Measurements from ENCODE around the gene TUB. TPM values are rescaled to one million over a fixed set of nuclear protein-coding genes. Genes with fewer than 3 reads are reported as not detected.

The TUB gene
- total RNA-seq, 2 experiments from 2014 or later, result 0.36 to 0.58 TPM

- no peaks in the 10 kb centered on the region for H3K36me3 Mint-ChIP-seq
- POLR2A ChIA-PET, result no interaction called here
- no peak overlapping the region for H3K27ac Mint-ChIP-seq
- no peak overlapping the region for H3K4me3 Mint-ChIP-seq
- intact Hi-C loops (cut with micrococcal nuclease), result loop anchor here (2.0 kb wide), 1 partner anchor 57 kb away; no protein-coding TSS in a partner anchor
- peaks cover 7% of the 10 kb centered on the region for H3K27me3 Mint-ChIP-seq
- no peaks in the 10 kb centered on the region for H3K9me3 Mint-ChIP-seq
- DNase-seq, result no peak
- no peaks in the 10 kb centered on the region for H3K4me1 Mint-ChIP-seq (ENCODE audit: low read depth)
- CTCF ChIA-PET, result interaction anchor here (1.0 to 17.8 kb wide), 12 partner anchors 10 to 103 kb away, joined by 3 to 437 read pairs (median 6); partner anchors contain the start of genes EIF3F and TUB
Observed at GRCh38 chr11:8089791-8090510, 8.9 kb downstream of the TUB start.

- ChIA-PET CTCF (interaction anchor here (0.9 to 17.8 kb wide), 15 partner anchors 11 to 104 kb away, joined by 3 to 437 read pairs (median 5); partner anchors contain the start of genes EIF3F and TUB), POLR2A (no interaction called here)
- Mint-ChIP-seq H3K27me3 (peaks cover 3% of the 10 kb centered on the region), H3K27ac (no peak overlapping the region), H3K36me3 (no peaks in the 10 kb centered on the region), H3K4me1 (ENCODE audit: low read depth) (no peaks in the 10 kb centered on the region), H3K9me3 (no peaks in the 10 kb centered on the region), H3K4me3 (no peak overlapping the region)
- intact Hi-C loops (cut with micrococcal nuclease), result loop anchor here (2.0 kb wide), 1 partner anchor 58 kb away; no protein-coding TSS in a partner anchor
- peak; percentile 46 for DNase-seq
Observed at GRCh38 chr11:8090756-8091155, 9.7 kb downstream of the TUB start.

GRCh38 chr11:8091721-8092120 is 10.7 kb downstream of the TUB start:
- ChIA-PET CTCF (interaction anchor here (0.9 to 17.8 kb wide), 13 partner anchors 10 to 100 kb away, joined by 3 to 437 read pairs (median 5); partner anchors contain the start of gene TUB), POLR2A (no interaction called here)
- Mint-ChIP-seq H3K36me3 (no peaks in the 10 kb centered on the region), H3K4me3 (no peak overlapping the region), H3K4me1 (ENCODE audit: low read depth) (no peaks in the 10 kb centered on the region), H3K27me3 (peaks cover 2% of the 10 kb centered on the region), H3K27ac (no peak overlapping the region), H3K9me3 (no peaks in the 10 kb centered on the region)
- intact Hi-C loops (cut with micrococcal nuclease), result loop anchor here (1.0 to 2.0 kb wide), 2 partner anchors 59 to 85 kb away; no protein-coding TSS in a partner anchor
- DNase-seq, result no peak

GRCh38 chr11:8092587-8093424 is 11.8 kb downstream of the TUB start:
- no peaks in the 10 kb centered on the region for H3K27me3 Mint-ChIP-seq
- no peak overlapping the region for H3K27ac Mint-ChIP-seq

GRCh38 chr11:8093931-8094575 is 13.0 kb downstream of the TUB start:
- CTCF ChIA-PET, result interaction anchor here (7.0 to 17.8 kb wide), 3 partner anchors 7 to 86 kb away, joined by 72 to 437 read pairs (median 105); no protein-coding TSS in a partner anchor

More at GRCh38 chr11:8092587-8093424, 11.8 kb downstream of the TUB start:
- H3K9me3 Mint-ChIP-seq, result no peaks in the 10 kb centered on the region
- H3K36me3 Mint-ChIP-seq, result no peaks in the 10 kb centered on the region
- intact Hi-C loops (cut with micrococcal nuclease), result loop anchor here (1.0 kb wide), 1 partner anchor 87 kb away; no protein-coding TSS in a partner anchor
- CTCF ChIA-PET, result interaction anchor here (0.7 to 17.8 kb wide), 9 partner anchors 9 to 198 kb away, joined by 3 to 437 read pairs (median 4); partner anchors contain the start of gene EIF3F
- POLR2A ChIA-PET, result no interaction called here
- no peaks in the 10 kb centered on the region for H3K4me1 Mint-ChIP-seq (ENCODE audit: low read depth)
- peak; percentile 72 for DNase-seq
- H3K4me3 Mint-ChIP-seq, result no peak overlapping the region

GRCh38 chr11:8094656-8095055 is 13.6 kb downstream of the TUB start:
- no peaks in the 10 kb centered on the region for H3K36me3 Mint-ChIP-seq
- no peak overlapping the region for H3K27ac Mint-ChIP-seq
- intact Hi-C loops (cut with micrococcal nuclease), result no loop called here
- no peak for DNase-seq
- H3K27me3 Mint-ChIP-seq, result no peaks in the 10 kb centered on the region
- POLR2A ChIA-PET, result no interaction called here
- H3K4me1 Mint-ChIP-seq (ENCODE audit: low read depth), result no peaks in the 10 kb centered on the region
- CTCF ChIA-PET, result interaction anchor here (7.0 to 17.8 kb wide), 3 partner anchors 7 to 87 kb away, joined by 72 to 437 read pairs (median 105); no protein-coding TSS in a partner anchor
- no peaks in the 10 kb centered on the region for H3K9me3 Mint-ChIP-seq
- no peak overlapping the region for H3K4me3 Mint-ChIP-seq

More at GRCh38 chr11:8093931-8094575, 13.0 kb downstream of the TUB start:
- Mint-ChIP-seq H3K27me3 (no peaks in the 10 kb centered on the region), H3K36me3 (no peaks in the 10 kb centered on the region), H3K27ac (no peak overlapping the region), H3K9me3 (no peaks in the 10 kb centered on the region), H3K4me3 (no peak overlapping the region), H3K4me1 (ENCODE audit: low read depth) (no peaks in the 10 kb centered on the region)
- no peak for DNase-seq
- intact Hi-C loops (cut with micrococcal nuclease), result no loop called here
- POLR2A ChIA-PET, result no interaction called here

- no peak overlapping the region for H3K27ac Mint-ChIP-seq
- no peak for DNase-seq
- H3K9me3 Mint-ChIP-seq, result no peaks in the 10 kb centered on the region
- H3K36me3 Mint-ChIP-seq, result no peaks in the 10 kb centered on the region
- ChIA-PET CTCF (interaction anchor here (5.9 to 17.8 kb wide), 3 partner anchors 62 to 88 kb away, joined by 72 to 437 read pairs (median 122); no protein-coding TSS in a partner anchor), POLR2A (no interaction called here)
- H3K27me3 Mint-ChIP-seq, result no peaks in the 10 kb centered on the region
- no peaks in the 10 kb centered on the region for H3K4me1 Mint-ChIP-seq (ENCODE audit: low read depth)
- H3K4me3 Mint-ChIP-seq, result no peak overlapping the region
- intact Hi-C loops (cut with micrococcal nuclease), result no loop called here
Observed at GRCh38 chr11:8095371-8095770, 14.4 kb downstream of the TUB start.

- DNase-seq, result no peak
- POLR2A ChIA-PET, result no interaction called here
- Mint-ChIP-seq H3K27ac (no peak overlapping the region), H3K9me3 (no peaks in the 10 kb centered on the region), H3K36me3 (no peaks in the 10 kb centered on the region), H3K4me1 (ENCODE audit: low read depth) (no peaks in the 10 kb centered on the region), H3K4me3 (no peak overlapping the region), H3K27me3 (no peaks in the 10 kb centered on the region)
- CTCF ChIA-PET, result interaction anchor here (1.1 to 17.8 kb wide), 3 partner anchors 63 to 203 kb away, joined by 3 to 437 read pairs (median 122); no protein-coding TSS in a partner anchor
- intact Hi-C loops (cut with micrococcal nuclease), result no loop called here
Observed at GRCh38 chr11:8095806-8096522, 15.0 kb downstream of the TUB start.

GRCh38 chr11:8096575-8096974 is 15.6 kb downstream of the TUB start:
- H3K36me3 Mint-ChIP-seq, result no peaks in the 10 kb centered on the region
- DNase-seq, result no peak
- H3K9me3 Mint-ChIP-seq, result no peaks in the 10 kb centered on the region
- no peaks in the 10 kb centered on the region for H3K27me3 Mint-ChIP-seq
- intact Hi-C loops (cut with micrococcal nuclease), result no loop called here
- H3K27ac Mint-ChIP-seq, result no peak overlapping the region
- no peaks in the 10 kb centered on the region for H3K4me1 Mint-ChIP-seq (ENCODE audit: low read depth)
- POLR2A ChIA-PET, result no interaction called here
- CTCF ChIA-PET, result interaction anchor here (1.1 to 17.8 kb wide), 4 partner anchors 9 to 204 kb away, joined by 3 to 437 read pairs (median 63); no protein-coding TSS in a partner anchor
- no peak overlapping the region for H3K4me3 Mint-ChIP-seq

GRCh38 chr11:8097062-8097461 is 16.1 kb downstream of the TUB start:
- no peak for DNase-seq
- no peaks in the 10 kb centered on the region for H3K9me3 Mint-ChIP-seq
- intact Hi-C loops (cut with micrococcal nuclease), result no loop called here
- no peak overlapping the region for H3K4me3 Mint-ChIP-seq
- ChIA-PET CTCF (interaction anchor here (1.1 to 17.8 kb wide), 5 partner anchors 7 to 204 kb away, joined by 3 to 437 read pairs (median 105); no protein-coding TSS in a partner anchor), POLR2A (no interaction called here)
- H3K36me3 Mint-ChIP-seq, result no peaks in the 10 kb centered on the region
- H3K4me1 Mint-ChIP-seq (ENCODE audit: low read depth), result no peaks in the 10 kb centered on the region
- no peaks in the 10 kb centered on the region for H3K27me3 Mint-ChIP-seq
- no peak overlapping the region for H3K27ac Mint-ChIP-seq

- ChIA-PET POLR2A (no interaction called here), CTCF (interaction anchor here (1.2 to 17.8 kb wide), 6 partner anchors 8 to 166 kb away, joined by 4 to 437 read pairs (median 64); partner anchors contain the start of gene LMO1)
- intact Hi-C loops (cut with micrococcal nuclease), result no loop called here
- H3K27me3 Mint-ChIP-seq, result no peaks in the 10 kb centered on the region
- no peaks in the 10 kb centered on the region for H3K9me3 Mint-ChIP-seq
- H3K27ac Mint-ChIP-seq, result no peak overlapping the region
- H3K4me1 Mint-ChIP-seq (ENCODE audit: low read depth), result no peaks in the 10 kb centered on the region
- DNase-seq, result no peak
- H3K36me3 Mint-ChIP-seq, result no peaks in the 10 kb centered on the region
- no peak overlapping the region for H3K4me3 Mint-ChIP-seq
Observed at GRCh38 chr11:8097468-8097867, 16.5 kb downstream of the TUB start.
